HepG2 (cell line): ENCODE results near the gene KRTAP3-2. TPM values are rescaled to one million over a fixed set of nuclear protein-coding genes. Genes with fewer than 3 reads are reported as not detected.

Experiments used
- ATF2 ChIP-seq: sonication (generic); formaldehyde crosslinking; IDR thresholded peaks from 2 replicates; pipeline ENCODE4 v1.4.0; 2020; ENCODE audit warnings: missing genetic modification reagents
- CBX1 ChIP-seq: IDR thresholded peaks from one replicate; pipeline ENCODE4 v1.6.1; 2016; ENCODE audit warnings: antibody characterized with exemption, low read depth
- CHCHD3 ChIP-seq: sonication (generic); formaldehyde crosslinking; IDR thresholded peaks from 2 replicates; pipeline ENCODE4 v1.8.0; 2022; ENCODE audit warnings: mild to moderate bottlenecking, missing genetic modification reagents, moderate library complexity
- KAT2B ChIP-seq: fragments of 150-350 bp; IDR thresholded peaks from 2 replicates; pipeline ENCODE4 v1.6.1; 2014; ENCODE audit warnings: low read depth, low read length, borderline replicate concordance
- MBD4 ChIP-seq: IDR thresholded peaks from 2 replicates; pipeline ENCODE4 v1.6.1; 2012; ENCODE audit warnings: low read length, inconsistent platforms, borderline replicate concordance
- MTA3 ChIP-seq: sonication (generic); formaldehyde crosslinking; IDR thresholded peaks from 2 replicates; pipeline ENCODE4 v1.4.0; 2020; ENCODE audit warnings: missing genetic modification reagents
- NR3C1 ChIP-seq: sonication (generic); formaldehyde crosslinking; IDR thresholded peaks from 2 replicates; pipeline ENCODE4 v1.4.0; 2020; ENCODE audit warnings: missing genetic modification reagents
- PBX3 ChIP-seq: sonication (generic); formaldehyde crosslinking; IDR thresholded peaks from 2 replicates; pipeline ENCODE4 v1.8.1; 2023; ENCODE audit warnings: missing genetic modification reagents, inconsistent platforms, borderline replicate concordance
- PRPF4 ChIP-seq: fragments of 200-400 bp; formaldehyde crosslinking; IDR thresholded peaks from 2 replicates; pipeline ENCODE4 v1.6.1; 2016; ENCODE audit warnings: low read length, low read depth; ENCODE audit not compliant: poor library complexity, severe bottlenecking
- REPIN1 ChIP-seq: sonication (generic); formaldehyde crosslinking; IDR thresholded peaks from 2 replicates; pipeline ENCODE4 v1.8.0; 2022; ENCODE audit warnings: missing genetic modification reagents, low read depth, mild to moderate bottlenecking, borderline replicate concordance
- SKI ChIP-seq: fragments of 450-650 bp; IDR thresholded peaks from one replicate; pipeline ENCODE4 v1.6.1; 2018; ENCODE audit warnings: mild to moderate bottlenecking; ENCODE audit not compliant: partially characterized antibody
- ZBED4 ChIP-seq: sonication (generic); formaldehyde crosslinking; IDR thresholded peaks from 2 replicates; pipeline ENCODE4 v1.4.0; 2020; ENCODE audit warnings: missing genetic modification reagents, borderline replicate concordance
- ZNF230 ChIP-seq: sonication (generic); formaldehyde crosslinking; IDR thresholded peaks from 2 replicates; pipeline ENCODE4 v1.4.0; 2020; ENCODE audit warnings: mild to moderate bottlenecking, missing genetic modification reagents
- ZNF24 ChIP-seq: fragments of 450-650 bp; IDR thresholded peaks from 2 replicates; pipeline ENCODE4 v1.6.1; 2017; ENCODE audit warnings: antibody characterized with exemption, mild to moderate bottlenecking
- ZNF75D ChIP-seq: sonication (generic); formaldehyde crosslinking; IDR thresholded peaks from 2 replicates; pipeline ENCODE4 v1.8.1; 2023; ENCODE audit warnings: missing genetic modification reagents, mild to moderate bottlenecking, borderline replicate concordance
- ZNF768 ChIP-seq: sonication (generic); formaldehyde crosslinking; IDR thresholded peaks from 2 replicates; pipeline ENCODE4 v1.4.0; 2020; ENCODE audit warnings: missing genetic modification reagents
- ZNF878 ChIP-seq: sonication (generic); formaldehyde crosslinking; IDR thresholded peaks from 2 replicates; pipeline ENCODE4 v1.8.1; 2023; ENCODE audit warnings: mild to moderate bottlenecking, missing genetic modification reagents, moderate library complexity
- ZSCAN9 ChIP-seq: IDR thresholded peaks from 2 replicates; pipeline ENCODE4 v1.6.1; 2016; ENCODE audit warnings: borderline replicate concordance
- polyA plus RNA-seq, 8 experiments: library from polyadenylated mRNA; depleted of rRNA in 3 of 8; stranded (reverse) in 7 of 8; unstranded in 1 of 8; fragments of >200 nt; fragmentation: Illumina TruSeq in 4 of 8; extraction: Trizol in 4 of 8; gene quantifications; 2 replicates each; pipeline versions ENCODE4 v1.2.1 to v1.2.3, GENCODE V29; 2011 to 2016; ENCODE audit warnings: low read depth in 4 of 8, missing spikeins in 1 of 8, mixed read lengths in 1 of 8; ENCODE audit not compliant: insufficient read depth in 1 of 8
- total RNA-seq, 5 experiments: library from RNA; depleted of rRNA; stranded (reverse); fragments of >200 nt; fragmentation: Illumina TruSeq; extraction: Trizol; gene quantifications; 2 replicates each; pipeline ENCODE4 v1.2.3, GENCODE V29; 2016; ENCODE audit warnings: low read depth in 1 of 5
- TF ChIP-seq, protein P1 (sequence below): sonication (generic); formaldehyde crosslinking; IDR thresholded peaks from 2 replicates; pipeline ENCODE4 v1.5.0; 2020; ENCODE audit warnings: missing genetic modification reagents, mild to moderate bottlenecking, borderline replicate concordance
- TF ChIP-seq, protein P2 (sequence below): sonication (generic); formaldehyde crosslinking; IDR thresholded peaks from 2 replicates; pipeline ENCODE4 v1.5.0; 2020; ENCODE audit warnings: missing genetic modification reagents

The KRTAP3-2 gene
- total and polyA plus RNA-seq, 2 of the 13 experiments (the other 11 are each of a cell fraction or from before 2014, with no cell fraction given), result not detected

DNA sequence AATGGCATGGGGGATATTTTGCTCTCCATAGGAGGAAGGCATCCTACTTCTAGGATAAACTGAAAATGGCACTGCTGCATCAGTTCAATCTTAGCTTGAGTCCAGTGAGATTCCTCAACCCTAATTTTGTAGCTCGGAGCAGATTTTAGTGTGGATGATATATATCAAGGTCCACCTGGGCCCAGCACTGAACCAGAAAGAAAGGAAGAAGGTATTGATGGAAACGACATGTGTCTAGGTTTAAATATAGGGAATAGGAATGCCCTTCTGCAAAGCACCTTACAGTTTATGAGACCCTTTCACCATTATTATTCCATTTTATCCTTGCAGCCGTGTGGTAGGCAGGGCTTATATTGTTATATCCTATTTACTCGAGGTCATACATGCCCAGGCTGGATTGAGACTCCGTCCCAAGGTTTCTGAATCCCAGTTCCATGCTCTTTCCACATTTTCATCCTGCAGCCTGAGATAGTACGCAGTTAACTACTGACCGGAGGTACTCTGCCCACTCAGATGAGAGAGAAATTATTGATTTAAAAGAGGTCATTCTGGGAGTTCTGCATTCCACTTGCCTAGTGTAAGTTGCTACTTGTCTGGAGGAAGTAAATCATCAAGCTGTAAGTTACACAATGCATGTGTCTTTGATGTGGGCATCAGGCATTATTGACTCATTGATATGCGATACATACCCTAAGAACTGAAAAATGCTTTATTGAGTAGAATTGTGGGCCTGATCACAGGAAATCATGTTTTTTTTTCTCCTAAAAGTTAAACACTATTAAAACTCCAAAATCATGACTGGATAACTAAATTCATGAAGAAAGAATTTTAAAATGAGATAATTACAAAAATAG, 43.1 kb downstream of the KRTAP3-2 start (continued):
- TF ChIP-seq PBX3 (CRISPR knock-in tag), result no peak
- TF ChIP-seq ZNF230 (CRISPR knock-in tag), result no peak
- TF ChIP-seq, protein P1, sequence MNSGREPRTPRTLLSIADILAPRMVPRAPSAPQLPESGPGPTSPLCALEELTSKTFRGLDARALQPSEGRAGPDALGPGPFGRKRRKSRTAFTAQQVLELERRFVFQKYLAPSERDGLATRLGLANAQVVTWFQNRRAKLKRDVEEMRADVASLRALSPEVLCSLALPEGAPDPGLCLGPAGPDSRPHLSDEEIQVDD (CRISPR knock-in tag), result no peak
- peak; percentile 79 for TF ChIP-seq ZNF24
- peak; percentile 99 for TF ChIP-seq ATF2 (CRISPR knock-in tag)
- TF ChIP-seq CBX1, result peak; percentile 59
- peak; percentile 60; the same call in 1 of the 2 replicates for TF ChIP-seq ZNF878 (CRISPR knock-in tag)
- peak; percentile 98 for TF ChIP-seq ZSCAN9 (CRISPR knock-in tag)
- peak; percentile 99 for TF ChIP-seq MBD4
- peak; percentile 85 for TF ChIP-seq KAT2B
- peak; percentile 90; the same call in 1 of the 2 replicates for TF ChIP-seq ZBED4 (CRISPR knock-in tag)
- TF ChIP-seq NR3C1 (CRISPR knock-in tag), result no peak
- TF ChIP-seq REPIN1 (CRISPR knock-in tag), result peak; percentile 92; the same call in 1 of the 2 replicates
- TF ChIP-seq, protein P2, sequence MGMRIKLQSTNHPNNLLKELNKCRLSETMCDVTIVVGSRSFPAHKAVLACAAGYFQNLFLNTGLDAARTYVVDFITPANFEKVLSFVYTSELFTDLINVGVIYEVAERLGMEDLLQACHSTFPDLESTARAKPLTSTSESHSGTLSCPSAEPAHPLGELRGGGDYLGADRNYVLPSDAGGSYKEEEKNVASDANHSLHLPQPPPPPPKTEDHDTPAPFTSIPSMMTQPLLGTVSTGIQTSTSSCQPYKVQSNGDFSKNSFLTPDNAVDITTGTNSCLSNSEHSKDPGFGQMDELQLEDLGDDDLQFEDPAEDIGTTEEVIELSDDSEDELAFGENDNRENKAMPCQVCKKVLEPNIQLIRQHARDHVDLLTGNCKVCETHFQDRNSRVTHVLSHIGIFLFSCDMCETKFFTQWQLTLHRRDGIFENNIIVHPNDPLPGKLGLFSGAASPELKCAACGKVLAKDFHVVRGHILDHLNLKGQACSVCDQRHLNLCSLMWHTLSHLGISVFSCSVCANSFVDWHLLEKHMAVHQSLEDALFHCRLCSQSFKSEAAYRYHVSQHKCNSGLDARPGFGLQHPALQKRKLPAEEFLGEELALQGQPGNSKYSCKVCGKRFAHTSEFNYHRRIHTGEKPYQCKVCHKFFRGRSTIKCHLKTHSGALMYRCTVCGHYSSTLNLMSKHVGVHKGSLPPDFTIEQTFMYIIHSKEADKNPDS (CRISPR knock-in tag), result peak; percentile 94
- TF ChIP-seq SKI, result peak; percentile 95
- no peak for TF ChIP-seq MTA3 (CRISPR knock-in tag)
- TF ChIP-seq ZNF768 (CRISPR knock-in tag), result no peak
- no peak for TF ChIP-seq CHCHD3 (CRISPR knock-in tag)
- no peak for TF ChIP-seq PRPF4
- no peak for TF ChIP-seq ZNF75D
